Karpas-422 (cell line): ENCODE results near the gene STX19. TPM values are rescaled to one million over a fixed set of nuclear protein-coding genes. Genes with fewer than 3 reads are reported as not detected.
A peak's percentile ranks its signal among the peaks of the same experiment; 100 is the strongest.

Source experiments
- DNase-seq: peaks from one replicate; pipeline ENCODE4 v3.0.0-alpha.2; 2015
- H2AFZ ChIP-seq: fragments of 200-600 bp; sonication (generic); 2 replicates; pipeline ENCODE4 v1.6.1; 2014; ENCODE audit warnings: antibody characterized with exemption, low read length, mixed read lengths
- H3K27ac ChIP-seq: fragments of 200-600 bp; sonication (generic); 2 replicates; pipeline ENCODE4 v1.5.1; 2014; ENCODE audit warnings: mild to moderate bottlenecking, low read length, moderate library complexity
- H3K27me3 ChIP-seq: fragments of 200-600 bp; sonication (generic); 2 replicates; pipeline ENCODE4 v1.6.1; 2014; ENCODE audit warnings: low read length, mixed read lengths
- H3K36me3 ChIP-seq: fragments of 200-600 bp; sonication (generic); 2 replicates; pipeline ENCODE4 v1.6.1; 2014; ENCODE audit warnings: low read length, mixed read lengths; ENCODE audit not compliant: insufficient read depth
- H3K4me1 ChIP-seq: fragments of 200-600 bp; sonication (generic); 2 replicates; pipeline ENCODE4 v1.6.1; 2014; ENCODE audit warnings: mild to moderate bottlenecking, low read length, mixed read lengths
- H3K4me2 ChIP-seq: fragments of 200-600 bp; sonication (generic); 2 replicates; pipeline ENCODE4 v1.6.1; 2014; ENCODE audit warnings: low read length, low read depth, mild to moderate bottlenecking; ENCODE audit not compliant: poor library complexity, severe bottlenecking
- H3K4me3 ChIP-seq: fragments of 200-600 bp; sonication (generic); 2 replicates; pipeline ENCODE4 v1.5.1; 2014; ENCODE audit warnings: mild to moderate bottlenecking, antibody characterized with exemption, low read length, mixed read lengths
- H3K79me2 ChIP-seq: fragments of 200-600 bp; sonication (generic); 2 replicates; pipeline ENCODE4 v1.6.1; 2014; ENCODE audit warnings: mild to moderate bottlenecking, low read length, mixed read lengths
- H3K9ac ChIP-seq: fragments of 200-600 bp; sonication (generic); 2 replicates; pipeline ENCODE4 v1.6.0; 2014; ENCODE audit warnings: low read length
- H3K9me2 ChIP-seq: fragments of 200-600 bp; sonication (generic), shearing (Covaris generic); replicated peaks from 2 replicates; pipeline ENCODE4 v1.6.0; 2014; ENCODE audit warnings: mild to moderate bottlenecking, low read length, moderate library complexity; ENCODE audit not compliant: insufficient read depth
- H3K9me3 ChIP-seq: fragments of 300-700, 200-600 bp; sonication (generic); 2 replicates; pipeline ENCODE4 v1.6.1; 2014; ENCODE audit warnings: low read length, mixed read lengths
- H4K20me1 ChIP-seq: fragments of 200-600 bp; sonication (generic); 2 replicates; pipeline ENCODE4 v1.6.1; 2014; ENCODE audit warnings: mild to moderate bottlenecking, antibody characterized with exemption, low read length, low read depth; ENCODE audit not compliant: insufficient read depth
- total RNA-seq: library from RNA; depleted of rRNA; stranded (reverse); fragments of >200 nt; shearing (Covaris generic); gene quantifications from 2 replicates; pipeline ENCODE4 v1.2.3, GENCODE V29; 2014; ENCODE audit warnings: low replicate concordance; rRNA removed

Gene STX19
- total RNA-seq, result not detected in 2 replicates

- no peaks in the 10 kb centered on the region for H3K9me3 ChIP-seq
- no peaks in the 10 kb centered on the region for H3K9me2 ChIP-seq
- no peak for DNase-seq
- H3K36me3 ChIP-seq, result peaks cover under 1% of the 10 kb centered on the region; the same call in 1 of the 2 replicates
- H3K4me1 ChIP-seq, result no peaks in the 10 kb centered on the region
- H4K20me1 ChIP-seq, result no peaks in the 10 kb centered on the region
- no peaks in the 10 kb centered on the region for H3K27me3 ChIP-seq
- no peak within 1 kb of the TSS for H3K4me2 ChIP-seq
- no peak within 1 kb of the TSS for H3K27ac ChIP-seq
- H3K9ac ChIP-seq, result no peak within 1 kb of the TSS
- H3K79me2 ChIP-seq, result peaks cover 25% of the 10 kb centered on the region
- H2AFZ ChIP-seq, result no peak within 1 kb of the TSS
- H3K4me3 ChIP-seq, result no peak within 1 kb of the TSS
These were observed at the start of gene STX19 for GRCh38 chr3:94028093-94028837. TSS of gene STX19 (minus strand) at chr3:94028597. CDS start at chr3:94015269, 13,328 bp downstream.

GRCh38 chr3:94076055-94076454, 47.7 kb upstream of the STX19 start:
- H3K27me3 ChIP-seq, result no peaks in the 10 kb centered on the region
- H3K4me2 ChIP-seq, result no peak overlapping the region
- no peak overlapping the region for H3K27ac ChIP-seq
- no peak for DNase-seq
- H3K4me3 ChIP-seq, result no peak overlapping the region
- peaks cover 88% of the 10 kb centered on the region for H3K79me2 ChIP-seq
- no peaks in the 10 kb centered on the region for H4K20me1 ChIP-seq
- no peak overlapping the region for H3K9ac ChIP-seq
- no peaks in the 10 kb centered on the region for H3K9me3 ChIP-seq
- no peaks in the 10 kb centered on the region for H3K9me2 ChIP-seq
- no peak overlapping the region for H2AFZ ChIP-seq
- peaks cover 14% of the 10 kb centered on the region for H3K36me3 ChIP-seq
- H3K4me1 ChIP-seq, result no peaks in the 10 kb centered on the region

GRCh38 chr3:94071713-94072284, 43.4 kb upstream of the STX19 start:
- no peak for DNase-seq
- no peak overlapping the region for H3K27ac ChIP-seq
- no peaks in the 10 kb centered on the region for H4K20me1 ChIP-seq
- peaks cover 24% of the 10 kb centered on the region for H3K36me3 ChIP-seq
- no peaks in the 10 kb centered on the region for H3K9me2 ChIP-seq
- no peaks in the 10 kb centered on the region for H3K9me3 ChIP-seq
- H3K4me1 ChIP-seq, result peaks cover 8% of the 10 kb centered on the region
- H3K4me2 ChIP-seq, result no peak overlapping the region
- no peak overlapping the region for H3K4me3 ChIP-seq
- no peak overlapping the region for H3K9ac ChIP-seq
- H2AFZ ChIP-seq, result no peak overlapping the region
- no peaks in the 10 kb centered on the region for H3K27me3 ChIP-seq
- peaks cover 91% of the 10 kb centered on the region for H3K79me2 ChIP-seq

GRCh38 chr3:94070341-94070911, 42.0 kb upstream of the STX19 start:
- H3K9me2 ChIP-seq, result no peaks in the 10 kb centered on the region
- H3K9ac ChIP-seq, result no peak overlapping the region
- no peak for DNase-seq
- peaks cover 91% of the 10 kb centered on the region for H3K79me2 ChIP-seq
- H3K9me3 ChIP-seq, result no peaks in the 10 kb centered on the region
- H4K20me1 ChIP-seq, result no peaks in the 10 kb centered on the region
- no peak overlapping the region for H3K4me3 ChIP-seq
- H2AFZ ChIP-seq, result no peak overlapping the region
- H3K36me3 ChIP-seq, result peaks cover 24% of the 10 kb centered on the region
- no peak overlapping the region for H3K4me2 ChIP-seq
- no peaks in the 10 kb centered on the region for H3K27me3 ChIP-seq
- no peak overlapping the region for H3K27ac ChIP-seq
- H3K4me1 ChIP-seq, result peaks cover 22% of the 10 kb centered on the region

- no peak overlapping the region for H3K4me3 ChIP-seq
- no peaks in the 10 kb centered on the region for H3K27me3 ChIP-seq
- no peaks in the 10 kb centered on the region for H4K20me1 ChIP-seq
- peak overlapping the region; percentile 4 for H3K4me2 ChIP-seq
- H2AFZ ChIP-seq, result no peak overlapping the region
- H3K27ac ChIP-seq, result no peak overlapping the region
- H3K79me2 ChIP-seq, result peaks cover 91% of the 10 kb centered on the region
- no peak overlapping the region for H3K9ac ChIP-seq
- DNase-seq, result peak; percentile 74
- H3K9me3 ChIP-seq, result no peaks in the 10 kb centered on the region
- peaks cover 22% of the 10 kb centered on the region for H3K36me3 ChIP-seq
- peaks cover 33% of the 10 kb centered on the region for H3K4me1 ChIP-seq
- no peaks in the 10 kb centered on the region for H3K9me2 ChIP-seq
These were observed 40.9 kb upstream of the STX19 start for GRCh38 chr3:94069194-94069813.

- H3K9me3 ChIP-seq, result no peaks in the 10 kb centered on the region
- no peak overlapping the region for H2AFZ ChIP-seq
- H3K4me2 ChIP-seq, result peak overlapping the region; percentile 96
- no peaks in the 10 kb centered on the region for H3K9me2 ChIP-seq
- no peak for DNase-seq
- peaks cover 16% of the 10 kb centered on the region for H3K36me3 ChIP-seq
- H3K79me2 ChIP-seq, result peaks cover 89% of the 10 kb centered on the region
- no peak overlapping the region for H3K9ac ChIP-seq
- no peaks in the 10 kb centered on the region for H4K20me1 ChIP-seq
- peaks cover 44% of the 10 kb centered on the region for H3K4me1 ChIP-seq
- no peak overlapping the region for H3K4me3 ChIP-seq
- H3K27ac ChIP-seq, result peak overlapping the region; percentile 59
- H3K27me3 ChIP-seq, result no peaks in the 10 kb centered on the region
These were observed 38.4 kb upstream of the STX19 start for GRCh38 chr3:94066506-94067500.

- 0 out of 2 replicates have a peak overlapping the region, but pooled peaks have one; percentile 24 for H3K9ac ChIP-seq
- H4K20me1 ChIP-seq, result no peaks in the 10 kb centered on the region
- no peak overlapping the region for H2AFZ ChIP-seq
- DNase-seq, result peak; percentile 59
- peaks cover 14% of the 10 kb centered on the region for H3K36me3 ChIP-seq
- no peaks in the 10 kb centered on the region for H3K9me3 ChIP-seq
- H3K79me2 ChIP-seq, result peaks cover 85% of the 10 kb centered on the region
- no peaks in the 10 kb centered on the region for H3K9me2 ChIP-seq
- peak overlapping the region; percentile 75; the same call in 1 of the 2 replicates for H3K4me3 ChIP-seq
- no peaks in the 10 kb centered on the region for H3K27me3 ChIP-seq
- H3K4me2 ChIP-seq, result peak overlapping the region; percentile 96
- H3K4me1 ChIP-seq, result peaks cover 50% of the 10 kb centered on the region
- H3K27ac ChIP-seq, result peak overlapping the region; percentile 59
These were observed 37.6 kb upstream of the STX19 start for GRCh38 chr3:94065819-94066480.
